CD4-positive, alpha-beta T cell treated with Interferon gamma for 1 hour (primary cell): ENCODE results near the gene ULBP3.

Source experiments
- DNase-seq: peaks from one replicate; pipeline ENCODE4 v3.0.0-alpha.2; 2020

The ULBP3 gene

DNA sequence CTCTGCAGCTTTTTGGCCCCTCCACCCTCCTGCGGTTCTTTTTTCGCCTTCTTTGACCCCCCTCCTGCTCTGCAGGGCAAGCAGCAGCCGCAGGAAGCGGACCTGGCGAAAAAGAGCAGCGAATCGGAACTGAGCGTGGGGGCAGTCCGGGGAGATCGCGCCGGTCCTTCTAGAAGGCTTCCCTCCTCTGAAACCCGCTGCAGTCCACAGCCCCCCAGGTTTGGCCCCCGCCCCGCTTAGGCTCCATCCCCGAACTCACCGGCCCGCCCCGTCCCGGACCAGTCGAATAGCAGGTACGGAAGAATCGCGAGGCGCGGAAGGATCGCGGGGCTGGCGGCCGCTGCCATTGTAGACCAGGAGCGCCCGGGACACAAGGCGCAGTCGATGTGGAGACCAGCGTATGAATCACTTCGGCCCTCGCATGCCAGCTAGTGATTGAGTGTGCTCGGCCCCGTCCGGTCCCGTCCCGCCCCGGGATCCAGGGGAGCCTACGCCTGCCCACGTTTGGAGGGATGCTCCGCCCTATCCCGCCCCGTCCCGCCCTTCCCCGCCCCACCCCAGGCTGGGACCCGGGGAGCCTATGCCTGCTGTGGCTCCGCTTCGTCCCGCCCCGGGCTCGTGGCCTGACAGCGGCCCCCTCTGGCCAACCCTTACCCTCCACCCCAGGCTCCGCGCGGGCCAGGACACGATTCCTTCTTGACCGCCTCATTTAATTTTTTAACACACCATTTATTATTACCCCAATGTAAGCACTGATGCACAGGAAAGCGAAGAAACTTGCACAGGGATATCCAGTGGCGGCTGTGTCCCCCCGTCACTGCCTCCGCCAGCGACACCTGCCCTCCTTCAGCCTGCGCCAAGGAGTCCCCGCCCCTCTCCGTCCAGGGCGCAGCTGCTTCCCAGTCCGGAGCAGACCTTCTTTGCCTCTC, at the start of gene ULBP3:
ULBP3 (minus strand) TSS at position 402 of the 929 bp plus-strand sequence; CDS start at position 347, 55 bp downstream.
- peak; percentile 63 for DNase-seq

DNA sequence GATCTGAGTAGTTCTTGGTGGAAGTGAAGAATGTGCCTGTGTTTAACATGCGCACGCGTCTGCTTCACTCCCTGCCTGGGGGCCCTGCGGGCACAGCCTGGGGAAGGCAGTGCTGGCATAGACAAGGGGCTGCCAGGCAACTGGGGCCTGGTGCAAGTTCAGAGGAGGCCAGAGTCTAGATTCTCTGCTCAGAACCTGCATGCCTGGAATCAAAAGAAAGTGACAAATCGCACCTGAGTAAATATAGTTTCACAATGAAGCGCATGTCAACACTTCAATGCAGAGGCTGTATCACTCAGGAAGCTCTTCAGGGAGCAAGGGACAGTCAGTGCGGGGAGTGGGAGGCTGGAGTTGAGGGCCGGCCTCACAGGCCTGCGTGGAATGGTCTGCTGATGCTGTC, 49.7 kb upstream of the ULBP3 start:
- no peak for DNase-seq

DNA sequence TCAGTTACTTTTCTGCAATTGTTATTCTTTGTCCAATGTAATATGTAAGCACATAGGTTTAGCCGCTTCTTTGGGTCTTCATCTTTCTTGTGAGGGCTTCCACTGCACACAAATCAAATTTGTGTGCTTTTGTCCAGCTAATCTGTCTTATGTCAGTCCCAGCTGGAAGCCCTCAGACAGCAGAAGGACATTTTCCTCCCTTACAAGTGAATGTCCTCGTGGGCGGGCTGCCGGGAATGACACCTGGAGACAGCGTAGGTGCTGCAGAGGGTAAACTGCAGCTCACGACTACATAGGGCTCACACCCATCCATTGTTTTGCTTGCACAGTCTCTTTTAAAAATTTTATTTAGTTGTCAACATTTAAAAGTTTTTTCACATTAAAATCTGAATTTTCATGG, 49.3 kb upstream of the ULBP3 start:
- no peak for DNase-seq

DNA sequence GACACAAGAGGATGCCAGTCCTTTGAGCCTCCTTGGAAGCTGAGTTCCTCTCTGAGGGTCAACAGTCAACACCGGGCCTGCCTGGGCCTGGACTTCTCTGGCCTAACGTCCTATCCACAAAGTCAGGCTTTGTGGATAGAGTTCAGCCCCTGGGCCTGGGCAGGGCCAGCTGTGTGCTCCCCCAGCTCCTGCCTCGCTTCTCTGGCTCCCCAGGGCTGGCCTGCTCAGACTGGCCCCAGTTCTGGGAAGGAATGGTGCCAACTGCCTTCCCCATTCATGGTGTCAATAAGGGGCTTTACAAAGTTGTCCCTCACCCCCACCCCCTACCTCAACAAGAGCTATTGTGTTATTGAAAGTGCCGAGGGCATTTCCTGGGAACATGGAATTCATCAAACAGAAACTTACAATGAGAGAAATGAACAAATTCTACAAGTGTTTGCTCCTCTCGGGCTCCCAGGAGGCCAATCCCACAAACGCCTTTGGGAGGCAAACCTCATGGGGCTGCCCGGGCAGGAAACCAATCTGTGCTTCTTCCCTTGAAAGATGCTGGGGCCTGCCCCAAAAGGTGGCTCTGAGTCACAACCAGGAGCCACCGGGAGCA, 47.4 kb upstream of the ULBP3 start:
- DNase-seq: no peak

DNA sequence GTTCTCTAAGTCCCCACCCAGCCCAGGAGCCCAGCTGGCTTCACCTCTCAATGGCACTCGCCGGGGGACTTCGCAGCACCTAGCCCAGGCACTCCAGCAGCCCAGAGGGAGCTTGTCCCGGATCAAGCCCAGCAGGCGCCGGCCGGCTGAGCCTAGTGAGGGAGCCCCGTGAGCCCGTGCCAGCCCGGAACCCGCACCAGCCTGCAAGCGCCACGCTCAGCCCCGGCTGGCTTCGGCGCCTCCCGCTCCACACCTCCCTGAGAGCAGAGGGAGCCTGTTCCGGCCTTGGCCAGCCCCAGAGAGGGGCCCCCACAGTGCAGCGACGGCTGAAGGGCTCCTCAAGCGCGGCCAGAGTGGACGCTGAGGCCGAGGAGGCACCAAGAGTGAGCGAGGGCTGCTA, 46.8 kb upstream of the ULBP3 start:
- DNase-seq: no peak

DNA sequence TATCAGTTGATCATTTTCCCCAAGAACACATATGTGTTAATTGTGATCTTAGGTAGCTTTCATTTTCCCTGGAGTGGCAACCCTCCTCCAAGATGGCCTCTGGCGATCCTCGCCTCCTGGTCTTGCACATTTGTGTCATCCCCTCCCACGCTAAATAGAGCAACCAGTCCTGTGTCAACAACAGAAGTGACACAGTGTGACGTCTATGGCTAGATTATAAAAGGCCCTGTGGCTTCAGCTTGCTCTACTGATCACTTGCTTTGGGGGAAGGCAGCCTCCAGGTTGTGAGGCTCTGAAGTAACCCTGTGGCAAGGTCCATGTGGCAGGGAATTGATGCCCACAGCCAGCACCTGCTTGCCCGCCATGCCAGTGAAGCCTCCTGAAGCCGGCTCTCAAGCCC, 43.3 kb upstream of the ULBP3 start:
- no peak for DNase-seq

DNA sequence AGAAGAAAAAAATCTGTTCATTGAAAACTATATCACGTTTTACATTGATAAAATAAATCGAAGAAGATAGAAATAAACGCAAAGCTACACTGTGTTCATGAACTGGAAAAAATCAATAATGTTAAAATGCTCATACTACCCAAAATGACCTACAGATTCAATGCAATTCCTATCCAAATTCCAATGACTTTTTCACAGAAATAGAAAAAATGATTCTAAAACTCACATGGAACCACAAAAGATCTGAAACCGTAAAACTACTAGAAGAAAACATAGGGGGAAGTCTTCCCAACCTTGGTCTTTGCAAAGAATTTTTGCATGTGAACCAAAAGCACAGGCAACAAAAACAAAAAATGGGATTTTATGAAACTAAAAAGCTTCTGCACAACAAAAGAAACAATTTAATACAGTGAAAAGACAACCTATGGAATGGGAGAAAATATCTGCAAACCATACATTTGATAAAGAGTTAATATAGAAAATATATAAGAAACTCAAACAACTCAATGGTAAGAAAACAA, 33.9 kb upstream of the ULBP3 start:
- DNase-seq: no peak

DNA sequence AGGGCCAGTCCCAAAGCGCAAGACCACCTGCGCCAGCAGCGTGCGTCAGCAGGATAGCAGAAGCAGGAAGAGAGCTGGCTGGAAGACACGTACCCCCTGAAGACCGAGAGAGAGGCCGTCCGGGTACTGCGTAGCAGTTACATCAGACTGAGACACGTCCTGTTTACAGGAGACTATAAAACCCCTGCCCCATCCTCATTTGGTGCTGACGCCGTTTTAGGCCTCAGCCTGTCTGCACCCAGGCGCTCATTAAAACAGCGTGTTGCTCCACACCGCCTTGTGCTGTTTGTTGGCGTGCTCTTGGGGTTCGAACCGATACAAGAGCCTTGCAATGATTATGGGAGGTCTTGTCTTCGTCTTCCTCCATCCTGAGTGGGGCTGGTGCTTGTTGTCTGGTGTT, 31.8 kb upstream of the ULBP3 start:
- no peak for DNase-seq

DNA sequence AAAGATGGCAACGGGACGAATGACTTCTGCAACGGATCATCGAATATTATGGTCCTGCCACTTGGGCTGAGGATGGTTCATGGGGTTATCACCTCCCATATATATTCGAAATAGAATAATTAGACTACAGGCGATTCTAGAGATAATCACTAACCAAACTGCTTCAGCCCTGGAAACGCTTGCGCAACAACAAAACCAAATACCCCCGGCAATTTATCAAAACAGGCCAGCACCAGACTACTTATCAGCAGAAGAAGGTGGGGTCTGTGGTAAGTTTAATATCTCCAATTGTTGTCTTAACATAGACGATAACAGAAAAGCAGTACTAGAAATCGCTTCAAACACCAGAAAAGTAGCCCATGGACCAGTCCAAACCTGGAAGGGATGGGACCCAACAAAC, 31.0 kb upstream of the ULBP3 start:
- DNase-seq: no peak

DNA sequence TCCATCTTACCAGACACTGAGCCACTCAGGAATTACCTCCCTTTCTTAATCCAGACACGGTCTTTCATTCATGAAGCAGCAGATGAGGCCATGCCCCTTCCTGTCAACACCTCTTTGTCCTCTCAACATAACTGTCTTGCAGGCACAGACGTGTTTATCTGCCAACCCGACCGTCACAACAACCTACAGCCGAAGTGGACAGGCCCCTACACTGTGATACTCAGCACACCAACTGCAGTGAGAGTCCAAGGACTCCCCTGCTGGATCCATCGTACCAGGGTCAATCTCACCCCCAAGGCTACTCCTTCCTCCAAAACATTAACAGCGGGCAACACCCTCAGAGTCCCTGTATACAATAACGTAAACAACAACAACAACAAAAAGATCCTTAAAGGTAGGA, 30.6 kb upstream of the ULBP3 start:
- no peak for DNase-seq

DNA sequence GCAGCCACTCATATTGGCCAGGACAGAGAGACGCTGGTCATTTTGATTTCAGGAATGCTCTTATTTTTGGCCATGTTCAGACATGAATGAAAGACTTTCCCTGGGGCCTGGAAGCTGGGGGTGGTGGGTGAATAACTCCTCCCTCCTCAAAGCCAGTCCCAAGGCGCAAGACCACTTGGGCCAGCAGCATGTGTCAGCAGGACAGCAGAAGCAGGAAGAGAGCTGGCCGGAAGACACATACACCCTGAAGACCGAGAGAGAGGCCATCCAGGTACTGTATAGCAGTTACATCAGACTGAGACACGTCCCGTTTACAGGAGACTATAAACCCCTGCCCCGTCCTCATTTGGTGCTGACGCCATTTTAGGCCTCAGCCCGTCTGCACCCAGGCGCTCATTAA, 29.2 kb upstream of the ULBP3 start:
- no peak for DNase-seq

DNA sequence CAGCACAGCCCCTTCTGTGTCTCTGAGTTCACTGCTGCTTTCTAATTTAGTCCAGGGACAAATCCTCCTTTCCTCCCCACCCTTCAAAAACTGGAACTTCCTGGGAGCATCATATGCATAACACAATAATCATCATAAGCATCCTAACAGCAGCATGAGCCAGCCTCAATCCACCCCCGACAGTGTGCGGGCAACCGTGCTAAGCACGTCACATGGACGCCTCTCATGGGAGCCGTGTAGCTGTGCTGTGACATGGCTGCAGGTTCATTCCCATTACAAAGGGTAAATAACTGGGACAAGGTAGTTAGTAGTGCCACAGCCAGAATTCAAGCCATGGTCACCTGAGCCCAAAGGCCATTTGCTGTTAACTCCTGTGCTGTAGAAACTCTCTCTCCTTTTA, 24.5 kb upstream of the ULBP3 start:
- DNase-seq: no peak

DNA sequence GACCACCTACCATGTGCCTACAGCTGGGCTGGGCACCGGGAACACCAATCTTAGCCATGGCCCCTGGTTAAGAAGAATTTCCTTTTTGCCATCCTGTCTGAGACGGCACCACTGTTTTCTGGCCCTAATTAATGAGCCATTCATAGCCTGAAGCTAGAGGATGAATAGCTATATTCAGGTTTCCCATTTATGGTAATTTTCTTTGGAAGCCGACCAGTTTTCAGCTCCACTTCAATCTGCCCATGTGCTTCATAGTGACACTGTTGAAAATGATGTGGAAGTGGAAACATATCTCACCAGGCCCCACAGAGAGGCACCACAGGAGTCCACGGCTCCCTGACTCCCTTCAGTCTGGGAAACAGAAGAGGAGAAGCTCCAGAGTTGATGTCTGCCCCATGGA, 22.6 kb upstream of the ULBP3 start:
- no peak for DNase-seq

DNA sequence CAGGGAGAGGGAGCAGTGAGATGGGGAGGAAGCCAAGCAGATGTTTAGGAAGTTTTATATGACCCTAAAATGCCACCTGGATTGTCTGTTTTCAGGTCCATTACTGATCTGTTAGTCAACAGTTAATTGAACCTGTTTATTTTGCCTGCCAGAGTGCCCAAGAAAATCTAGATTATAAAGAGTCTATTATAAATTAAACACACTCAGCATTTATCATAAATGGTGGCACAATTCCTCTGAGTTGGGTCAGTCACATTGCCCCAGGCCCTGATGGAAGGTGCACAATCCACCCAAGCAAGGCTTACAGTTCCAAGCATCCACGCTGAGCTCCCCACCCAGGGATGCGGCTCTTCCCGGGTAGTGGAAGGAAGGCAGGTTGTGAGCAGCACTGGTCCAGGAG, 21.4 kb upstream of the ULBP3 start:
- no peak for DNase-seq

DNA sequence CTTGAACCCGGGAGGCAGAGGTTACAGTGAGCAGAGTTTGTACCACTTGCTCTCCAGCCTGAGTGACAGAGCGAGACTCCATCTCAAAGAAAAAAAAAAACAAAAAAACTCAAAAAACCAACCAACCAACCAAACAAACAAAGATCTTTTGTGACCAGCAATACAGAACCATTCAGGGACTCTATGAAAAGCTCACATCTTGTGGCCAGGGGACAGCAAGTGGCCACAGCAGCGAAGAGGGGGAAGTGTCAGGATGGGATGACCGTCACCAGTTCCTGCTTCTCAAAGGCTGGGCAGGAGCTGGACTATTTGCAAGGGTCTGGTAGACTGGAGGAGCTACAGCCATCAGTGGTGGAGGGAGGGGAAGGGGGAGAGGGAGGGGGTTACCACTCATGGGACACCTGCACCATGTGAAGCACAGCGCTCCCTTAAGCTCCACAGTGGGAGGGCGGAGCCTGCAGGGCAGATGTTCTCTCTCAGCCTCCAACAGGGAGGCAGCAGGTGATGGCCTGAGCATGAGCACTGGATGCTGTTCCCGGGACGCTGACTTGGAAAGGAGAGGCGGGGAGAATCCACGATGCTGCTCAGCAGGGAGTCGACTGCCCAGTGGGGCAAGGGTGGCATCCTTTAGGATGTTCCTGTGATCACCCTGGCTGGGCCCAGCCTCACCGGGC, 19.7 kb upstream of the ULBP3 start:
- no peak for DNase-seq

DNA sequence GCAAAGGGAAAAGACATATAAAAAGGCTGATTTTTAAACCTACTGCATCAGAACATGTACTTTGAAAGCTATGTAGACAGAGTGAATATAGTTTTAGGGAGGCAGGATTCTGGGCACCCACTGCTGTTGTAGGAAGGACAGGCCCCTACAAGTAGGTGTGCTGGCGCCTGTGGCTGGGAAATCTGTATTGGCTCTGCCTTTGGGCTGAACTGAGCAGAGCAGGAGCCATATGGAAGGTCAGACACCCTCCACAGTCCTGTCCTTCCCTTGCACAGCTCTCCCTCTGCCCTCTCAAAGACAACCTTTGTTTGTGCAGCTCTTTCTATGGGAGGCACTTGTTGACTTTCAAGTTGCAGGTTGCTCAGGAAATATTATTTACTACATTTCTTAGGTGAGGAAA, 18.4 kb upstream of the ULBP3 start:
- no peak for DNase-seq

DNA sequence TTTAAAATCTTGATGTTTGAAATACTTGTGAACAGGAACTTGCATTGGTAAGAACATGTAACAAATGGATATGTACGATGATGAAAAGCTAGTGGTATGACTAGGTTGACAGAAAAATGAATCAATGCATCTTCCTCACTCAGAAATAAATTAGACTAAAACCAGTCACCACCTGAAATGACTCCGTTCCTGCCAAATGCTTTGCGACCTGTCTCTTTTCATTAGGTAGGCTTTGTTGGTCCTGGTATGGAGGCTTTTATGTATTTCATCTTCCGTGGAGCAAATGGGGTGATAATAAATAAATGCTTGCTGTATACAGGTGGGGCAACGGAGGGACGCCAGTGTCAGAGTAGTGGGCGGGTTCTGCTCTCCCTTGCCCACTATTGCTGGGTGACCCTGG, 17.1 kb upstream of the ULBP3 start:
- DNase-seq: no peak

DNA sequence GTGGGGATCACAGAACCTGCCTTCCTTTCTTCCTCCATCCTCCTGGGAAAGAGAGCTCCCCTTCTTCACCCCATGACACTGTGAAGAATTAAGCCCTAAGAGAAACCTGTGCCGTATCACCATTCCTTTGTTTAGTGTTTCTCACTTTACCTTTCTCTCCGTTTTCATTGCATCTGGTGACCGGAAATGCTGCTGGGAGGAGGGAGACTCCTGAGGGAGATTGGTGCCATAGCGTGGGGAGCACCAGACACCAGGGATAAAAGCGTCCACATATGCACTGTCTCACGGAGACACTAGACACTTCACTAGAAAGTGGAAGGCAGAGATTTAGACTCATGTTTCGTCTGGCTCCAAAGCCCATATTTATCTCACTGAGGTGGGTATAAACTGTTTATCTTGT, 15.5 kb upstream of the ULBP3 start:
- no peak for DNase-seq

DNA sequence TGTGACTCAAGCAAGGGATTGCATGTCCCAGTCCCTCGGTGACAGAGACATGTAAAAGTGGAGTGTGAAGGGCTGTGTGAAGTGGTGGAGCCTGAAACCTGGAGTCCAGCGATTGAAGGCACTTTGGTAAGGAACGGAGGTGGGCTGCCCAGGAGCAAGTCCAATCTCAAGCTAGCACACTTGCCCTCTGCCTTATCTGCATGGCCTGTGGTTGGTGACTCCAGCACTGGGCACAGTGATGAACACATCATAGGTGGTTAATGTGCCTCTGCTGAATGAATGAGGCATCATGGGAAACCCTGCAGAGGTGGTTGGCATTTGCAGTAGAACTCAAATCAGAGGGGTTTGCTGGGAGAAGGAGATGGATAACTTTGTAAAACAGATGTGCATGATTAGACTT, 14.9 kb upstream of the ULBP3 start:
- no peak for DNase-seq

DNA sequence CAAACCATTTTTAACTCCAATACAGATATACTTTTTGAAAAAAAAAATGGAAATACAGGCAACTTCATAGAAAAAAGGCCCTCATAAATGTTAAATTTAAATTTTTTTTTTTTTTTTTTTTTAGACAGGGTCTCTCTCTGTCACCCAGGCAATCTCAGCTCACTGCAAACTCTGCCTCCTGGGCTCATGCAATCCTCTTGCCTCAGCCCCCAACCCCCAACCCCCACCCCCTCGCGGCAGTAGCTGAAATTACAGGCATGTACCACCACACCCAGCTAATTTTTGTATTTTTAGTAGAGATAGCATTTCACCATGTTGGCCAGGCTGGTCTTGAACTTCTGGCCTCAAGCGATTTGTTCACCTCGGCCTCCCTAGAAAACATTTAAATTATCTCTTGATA, 12.8 kb upstream of the ULBP3 start:
- DNase-seq: no peak

DNA sequence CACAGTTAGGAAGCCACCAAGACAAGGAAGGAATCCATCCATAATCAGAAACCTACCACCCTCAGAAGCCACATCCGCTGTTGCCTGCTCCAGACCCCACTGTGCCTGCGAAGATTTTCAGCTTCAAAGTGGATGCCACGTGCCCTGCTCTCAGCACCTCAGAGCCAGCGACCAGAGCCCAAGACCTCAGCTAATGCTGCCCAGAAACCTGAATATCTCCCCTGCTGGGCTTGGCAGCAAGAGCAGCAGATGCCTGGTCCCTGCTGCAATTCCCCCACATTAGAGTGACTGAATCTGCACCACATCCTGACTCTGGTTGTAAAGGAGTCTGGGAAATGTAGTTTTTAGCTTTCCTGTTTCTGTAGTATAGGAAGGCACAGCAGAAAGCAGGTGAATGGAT, 10.7 kb upstream of the ULBP3 start:
- DNase-seq: peak; percentile 3

DNA sequence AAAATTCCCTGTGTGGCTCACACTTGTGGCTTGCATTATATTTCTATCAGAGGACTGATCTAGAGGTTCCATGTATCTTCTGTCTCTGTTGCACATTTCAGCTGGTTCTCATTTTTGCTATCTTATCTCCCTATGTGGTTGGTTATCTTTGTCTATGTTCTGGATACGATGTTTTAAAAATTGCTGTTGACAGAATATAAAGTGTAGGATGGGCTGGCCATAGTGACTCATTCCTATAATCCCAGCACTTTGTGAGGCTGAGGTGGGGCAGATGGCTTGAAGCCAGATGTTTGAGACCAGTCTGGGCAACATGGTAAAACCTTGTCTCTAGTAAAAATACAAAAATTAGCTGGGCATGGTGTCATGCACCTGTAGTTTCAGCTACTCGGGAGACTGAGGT, 9.9 kb upstream of the ULBP3 start:
- DNase-seq: no peak

DNA sequence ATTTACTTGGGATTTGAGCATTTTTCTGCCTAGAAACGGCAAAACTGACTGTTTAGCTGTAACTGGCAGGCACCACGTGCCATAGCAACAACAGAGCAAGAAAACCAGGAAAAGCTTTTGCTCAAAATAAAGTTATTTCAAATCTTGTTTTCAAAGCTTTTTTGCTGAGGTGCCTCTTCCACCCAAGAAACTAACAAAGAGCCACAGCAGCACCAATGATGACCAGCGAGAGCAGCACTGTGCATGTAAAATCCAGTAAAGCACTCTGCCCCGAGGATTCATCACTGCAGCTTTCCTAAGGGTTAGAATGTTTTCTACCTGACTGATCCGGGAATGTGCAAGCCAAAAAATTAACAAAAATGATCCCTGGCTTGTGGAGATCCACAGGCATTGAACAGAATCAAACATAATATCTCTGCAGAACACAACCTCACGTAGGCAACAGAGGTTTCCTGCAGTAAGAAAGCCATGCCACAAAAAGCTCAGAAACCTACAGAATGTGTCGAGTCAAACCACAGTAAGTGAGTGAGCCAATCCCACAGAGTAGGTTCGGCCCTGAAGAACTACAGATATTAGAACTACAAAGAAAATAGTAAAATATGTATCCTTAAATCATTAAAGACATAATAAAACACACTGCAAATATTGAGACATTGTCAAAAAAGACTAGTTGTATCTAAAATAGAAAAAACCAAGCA, 7.4 kb upstream of the ULBP3 start:
- no peak for DNase-seq
